Neural progenitor cell (in vitro differentiated cells): ENCODE results near the gene THAP10.

Experiments
- EZH2 ChIP-seq: fragments of 200-600 bp; sonication (generic); IDR thresholded peaks from 2 replicates; pipeline ENCODE4 v1.6.1; 2017; ENCODE audit warnings: antibody characterized with exemption, mild to moderate bottlenecking, moderate library complexity
- TF ChIP-seq, protein P1 (sequence below): fragments of 200-600 bp; sonication (generic); IDR thresholded peaks from 2 replicates; pipeline ENCODE4 v1.5.1; 2017; ENCODE audit warnings: antibody characterized with exemption, mild to moderate bottlenecking

GRCh38 chr15:70857562-70858285 is 34.5 kb downstream of the THAP10 start:
- TF ChIP-seq EZH2 = no peak
- TF ChIP-seq, protein P1, sequence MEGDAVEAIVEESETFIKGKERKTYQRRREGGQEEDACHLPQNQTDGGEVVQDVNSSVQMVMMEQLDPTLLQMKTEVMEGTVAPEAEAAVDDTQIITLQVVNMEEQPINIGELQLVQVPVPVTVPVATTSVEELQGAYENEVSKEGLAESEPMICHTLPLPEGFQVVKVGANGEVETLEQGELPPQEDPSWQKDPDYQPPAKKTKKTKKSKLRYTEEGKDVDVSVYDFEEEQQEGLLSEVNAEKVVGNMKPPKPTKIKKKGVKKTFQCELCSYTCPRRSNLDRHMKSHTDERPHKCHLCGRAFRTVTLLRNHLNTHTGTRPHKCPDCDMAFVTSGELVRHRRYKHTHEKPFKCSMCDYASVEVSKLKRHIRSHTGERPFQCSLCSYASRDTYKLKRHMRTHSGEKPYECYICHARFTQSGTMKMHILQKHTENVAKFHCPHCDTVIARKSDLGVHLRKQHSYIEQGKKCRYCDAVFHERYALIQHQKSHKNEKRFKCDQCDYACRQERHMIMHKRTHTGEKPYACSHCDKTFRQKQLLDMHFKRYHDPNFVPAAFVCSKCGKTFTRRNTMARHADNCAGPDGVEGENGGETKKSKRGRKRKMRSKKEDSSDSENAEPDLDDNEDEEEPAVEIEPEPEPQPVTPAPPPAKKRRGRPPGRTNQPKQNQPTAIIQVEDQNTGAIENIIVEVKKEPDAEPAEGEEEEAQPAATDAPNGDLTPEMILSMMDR = no peak
